Measurements from ENCODE around the gene RAX. TPM values are rescaled to one million over a fixed set of nuclear protein-coding genes. Genes with fewer than 3 reads are reported as not detected.
"Not testable (repeated sequence)": the region's sequence is repeated elsewhere in the genome, so short reads cannot be mapped to it uniquely, and the experiment has no call there.

Gene RAX
- polyA plus RNA-seq, 12 donors: 0.21 TPM; not detected in 11

GRCh38 chr18:59273759-59274532 is 692 bp upstream of the RAX start:
- DNase-seq: no peak

GRCh38 chr18:59272221-59272888 is 899 bp downstream of the RAX start:
- DNase-seq: no peak

- DNase-seq: no peak
These were observed 1.5 kb downstream of the RAX start for GRCh38 chr18:59271606-59272220.

- no peak for DNase-seq
These were observed 2.5 kb downstream of the RAX start for GRCh38 chr18:59270689-59271257.

GRCh38 chr18:59269563-59270119 is 3.6 kb downstream of the RAX start:
- DNase-seq: no peak

GRCh38 chr18:59268721-59269562 is 4.3 kb downstream of the RAX start:
- DNase-seq: no peak

- no peak for DNase-seq
These were observed 5.0 kb downstream of the RAX start for GRCh38 chr18:59268127-59268720.

GRCh38 chr18:59267503-59268126 is 5.6 kb downstream of the RAX start:
- DNase-seq: no peak

- no peak for DNase-seq
These were observed 6.3 kb downstream of the RAX start for GRCh38 chr18:59266886-59267502.

GRCh38 chr18:59266459-59266858 is 6.8 kb downstream of the RAX start:
- DNase-seq: no peak

GRCh38 chr18:59265974-59266369 is 7.3 kb downstream of the RAX start:
- DNase-seq: no peak

GRCh38 chr18:59265246-59265973 is 7.8 kb downstream of the RAX start:
- no peak for DNase-seq

- DNase-seq: no peak
These were observed 8.5 kb downstream of the RAX start for GRCh38 chr18:59264651-59265245.

GRCh38 chr18:59264121-59264571 is 9.1 kb downstream of the RAX start:
- no peak for DNase-seq

- no peak for DNase-seq
These were observed 9.6 kb downstream of the RAX start for GRCh38 chr18:59263661-59264060.

- not testable (repeated sequence) for DNase-seq
These were observed 11.0 kb downstream of the RAX start for GRCh38 chr18:59262243-59262642.

GRCh38 chr18:59261842-59262241 is 11.4 kb downstream of the RAX start:
- DNase-seq: not testable (repeated sequence)

GRCh38 chr18:59255491-59255890 is 17.8 kb downstream of the RAX start:
- DNase-seq: not testable (repeated sequence)

All from muscle of arm (tissue), 12 donors.